Measurements from ENCODE around the gene ALDH1A2.

The ALDH1A2 gene

DNA sequence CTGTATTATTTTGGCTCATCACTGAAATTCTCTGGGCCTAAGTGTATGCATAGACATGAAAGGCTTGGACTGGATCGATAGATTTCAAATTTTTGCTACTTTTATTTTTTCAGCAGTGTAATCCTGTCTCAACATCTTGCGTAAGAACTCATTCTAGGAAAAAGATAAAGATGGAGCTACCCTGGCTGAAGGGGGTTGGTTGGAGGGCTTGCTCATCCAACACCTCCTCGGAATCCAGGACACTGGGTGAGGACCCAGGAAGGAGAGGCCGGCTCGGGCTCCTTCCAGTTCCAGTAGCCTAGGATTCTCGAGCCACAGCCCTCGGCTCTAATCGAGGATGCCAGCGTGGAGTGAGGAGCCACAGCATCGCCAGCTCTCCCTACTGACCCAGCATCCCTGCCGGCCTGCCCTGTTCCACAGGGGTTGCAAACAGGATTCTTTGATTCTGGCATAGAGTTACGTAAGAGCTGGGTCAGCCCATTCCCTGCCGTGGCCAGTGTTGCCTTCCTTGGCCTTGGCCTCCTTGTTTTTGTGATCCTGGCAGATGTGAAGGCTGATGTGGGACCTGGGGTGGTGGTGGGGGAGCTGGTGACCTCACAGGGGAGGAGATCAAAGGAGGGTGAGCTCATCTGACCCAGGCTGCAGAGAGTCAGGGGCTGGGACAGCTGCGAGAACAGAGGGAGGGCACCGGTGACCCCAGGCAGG lies 149.5 kb downstream of the ALDH1A2 start:
- ChIA-PET CTCF (no interaction called here), POLR2A (no interaction called here)
- Histone ChIP-seq H3K4me3 (ENCODE audit: control insufficient read depth in 1 of 7, extremely low read depth in 1 of 7, insufficient read depth in 4 of 7, low read depth in 2 of 7, low read length in 6 of 7) (no peak overlapping the region), H3K9me3 (ENCODE audit: control extremely low read depth in 1 of 5, control insufficient read depth in 4 of 5, insufficient read depth in 2 of 5, low read depth in 1 of 5, low read length in 4 of 5) (peaks cover 0 to 4% (median 0%) of the 10 kb centered on the region in 5 experiments), H3K4me1 (ENCODE audit: control extremely low read depth in 1 of 4, control insufficient read depth in 4 of 4, insufficient read depth in 4 of 4, low read length in 3 of 4) (no peaks in the 10 kb centered on the region), H3K36me3 (ENCODE audit: control insufficient read depth in 4 of 4, insufficient read depth in 4 of 4, low read length in 3 of 4) (no peaks in the 10 kb centered on the region), H3K27me3 (replicated peaks in 2 of 5; ENCODE audit: control insufficient read depth in 4 of 5, insufficient read depth in 5 of 5, low read length in 4 of 5) (peaks cover 0 to 12% (median 8%) of the 10 kb centered on the region in 5 experiments), H3K27ac (ENCODE audit: insufficient read depth in 1 of 2, low read depth in 1 of 2, low read length in 2 of 2, poor library complexity in 1 of 2, severe bottlenecking in 2 of 2) (no peak overlapping the region)
- no peak for DNase-seq
- WGBS (ENCODE audit: insufficient coverage), result 97% methylated on average over 11 of the region's 15 CpGs

DNA sequence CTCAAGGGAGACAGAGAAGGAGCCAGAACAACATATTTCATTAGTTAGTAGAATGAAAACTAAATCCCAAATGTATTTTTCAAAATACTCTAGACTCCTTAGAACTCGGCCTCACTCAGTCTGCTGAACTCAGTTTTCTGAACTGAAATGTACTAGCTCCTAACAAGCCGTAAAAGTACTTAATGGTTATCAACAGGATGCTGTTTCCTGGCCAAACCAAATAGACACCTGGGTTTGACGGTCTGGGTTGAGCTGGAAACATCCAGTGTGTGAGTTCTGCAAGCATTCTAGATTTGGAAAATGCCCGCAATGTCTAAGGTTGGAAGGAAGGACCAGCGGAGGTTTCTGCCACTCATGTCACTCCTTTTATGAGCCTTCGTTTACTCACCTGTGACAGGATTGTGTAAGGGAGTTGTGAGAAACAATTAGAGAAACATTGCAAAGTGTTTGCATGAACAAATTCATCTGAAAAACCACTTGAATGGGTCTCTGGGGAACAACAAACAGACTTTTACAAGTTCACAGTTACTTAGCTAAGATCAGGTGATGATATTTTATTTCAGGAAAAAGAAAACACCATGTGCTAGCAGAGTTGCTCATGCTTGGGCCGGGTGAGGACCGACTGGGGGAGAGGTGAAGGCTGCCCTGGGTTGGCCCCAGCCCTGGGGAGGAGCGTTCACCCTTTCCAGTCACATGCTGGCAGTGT lies 151.0 kb downstream of the ALDH1A2 start:
- Histone ChIP-seq H3K36me3 (ENCODE audit: control insufficient read depth in 4 of 4, insufficient read depth in 4 of 4, low read length in 3 of 4) (no peaks in the 10 kb centered on the region), H3K9me3 (ENCODE audit: control extremely low read depth in 1 of 5, control insufficient read depth in 4 of 5, insufficient read depth in 2 of 5, low read depth in 1 of 5, low read length in 4 of 5) (peaks cover 0 to 4% (median 0%) of the 10 kb centered on the region in 5 experiments), H3K27ac (ENCODE audit: insufficient read depth in 1 of 2, low read depth in 1 of 2, low read length in 2 of 2, poor library complexity in 1 of 2, severe bottlenecking in 2 of 2) (no peak overlapping the region), H3K27me3 (replicated peaks in 2 of 5; ENCODE audit: control insufficient read depth in 4 of 5, insufficient read depth in 5 of 5, low read length in 4 of 5) (peaks cover 0 to 13% (median 4%) of the 10 kb centered on the region in 5 experiments), H3K4me3 (ENCODE audit: control insufficient read depth in 1 of 7, extremely low read depth in 1 of 7, insufficient read depth in 4 of 7, low read depth in 2 of 7, low read length in 6 of 7) (no peak overlapping the region), H3K4me1 (ENCODE audit: control extremely low read depth in 1 of 4, control insufficient read depth in 4 of 4, insufficient read depth in 4 of 4, low read length in 3 of 4) (no peaks in the 10 kb centered on the region)
- CTCF ChIA-PET, result interaction anchor here (1.0 kb wide), 1 partner anchor 10 kb away, joined by 3 read pairs; no protein-coding TSS in a partner anchor
- 91% methylated on average over 9 of the region's 9 CpGs for WGBS (ENCODE audit: insufficient coverage)
- DNase-seq, result no peak
- POLR2A ChIA-PET, result no interaction called here

DNA sequence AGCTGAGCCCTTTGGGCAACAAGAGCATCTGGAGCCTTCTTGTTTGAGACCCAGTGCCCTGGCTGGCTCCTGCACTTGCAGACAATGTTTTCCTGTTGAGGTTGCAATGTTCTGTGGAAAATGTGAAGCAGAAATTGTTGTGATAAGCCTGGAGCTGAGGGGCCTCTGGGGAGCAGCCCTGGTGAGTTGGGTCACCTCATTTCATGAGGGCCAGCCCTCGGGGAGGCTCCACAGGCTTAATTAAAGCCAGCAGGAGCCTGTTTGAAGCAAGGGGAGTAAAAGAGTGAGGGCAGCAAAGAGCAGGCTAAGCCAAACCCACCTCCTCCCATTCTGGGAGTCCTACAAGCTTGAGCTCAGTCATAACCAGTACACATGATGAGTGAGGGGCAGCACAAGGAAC lies 154.3 kb downstream of the ALDH1A2 start:
- Histone ChIP-seq H3K4me3 (ENCODE audit: control insufficient read depth in 1 of 7, extremely low read depth in 1 of 7, insufficient read depth in 4 of 7, low read depth in 2 of 7, low read length in 6 of 7) (no peak overlapping the region), H3K27me3 (replicated peaks in 2 of 5; ENCODE audit: control insufficient read depth in 4 of 5, insufficient read depth in 5 of 5, low read length in 4 of 5) (peaks cover 0 to 12% (median 4%) of the 10 kb centered on the region in 5 experiments), H3K4me1 (ENCODE audit: control extremely low read depth in 1 of 4, control insufficient read depth in 4 of 4, insufficient read depth in 4 of 4, low read length in 3 of 4) (no peaks in the 10 kb centered on the region), H3K36me3 (ENCODE audit: control insufficient read depth in 4 of 4, insufficient read depth in 4 of 4, low read length in 3 of 4) (no peaks in the 10 kb centered on the region), H3K9me3 (ENCODE audit: control extremely low read depth in 1 of 5, control insufficient read depth in 4 of 5, insufficient read depth in 2 of 5, low read depth in 1 of 5, low read length in 4 of 5) (peaks cover 0 to 4% (median 0%) of the 10 kb centered on the region in 5 experiments), H3K27ac (ENCODE audit: insufficient read depth in 1 of 2, low read depth in 1 of 2, low read length in 2 of 2, poor library complexity in 1 of 2, severe bottlenecking in 2 of 2) (no peak overlapping the region)
- DNase-seq, result no peak
- POLR2A ChIA-PET, result interaction anchor here (0.5 kb wide), 1 partner anchor 118 kb away, joined by 5 read pairs; no protein-coding TSS in a partner anchor
- no CpG with 5 or more reads among the region's 1 CpG for WGBS (ENCODE audit: insufficient coverage)
- CTCF ChIA-PET, result no interaction called here

DNA sequence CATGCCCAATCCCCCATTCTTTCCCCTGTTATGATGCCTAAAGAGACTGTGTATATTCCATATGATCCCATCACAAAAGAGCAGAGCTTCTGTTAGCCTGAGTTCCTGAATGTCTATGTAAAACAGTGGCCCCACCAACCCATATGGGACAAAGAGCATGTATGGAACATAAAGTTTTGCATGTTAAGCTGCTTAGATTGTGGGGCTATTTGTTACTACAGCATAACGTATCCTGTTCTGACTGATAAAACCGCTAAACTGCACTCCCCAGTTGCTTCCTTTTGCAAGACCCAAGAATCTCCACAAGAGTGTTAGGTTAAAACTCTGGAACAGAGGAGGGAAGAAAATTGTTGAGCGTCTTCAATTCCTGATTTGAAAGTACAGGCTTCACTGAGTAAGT lies 154.8 kb downstream of the ALDH1A2 start:
- DNase-seq, result no peak
- ChIA-PET CTCF (no interaction called here), POLR2A (no interaction called here)
- H3K36me3 ChIP-seq (ENCODE audit: control insufficient read depth in 4 of 4, insufficient read depth in 4 of 4, low read length in 3 of 4), result no peaks in the 10 kb centered on the region
- H3K27me3 ChIP-seq (replicated peaks in 2 of 5; ENCODE audit: control insufficient read depth in 4 of 5, insufficient read depth in 5 of 5, low read length in 4 of 5), result peaks cover 0 to 12% (median 4%) of the 10 kb centered on the region in 5 experiments
- H3K27ac ChIP-seq (ENCODE audit: insufficient read depth in 1 of 2, low read depth in 1 of 2, low read length in 2 of 2, poor library complexity in 1 of 2, severe bottlenecking in 2 of 2), result no peak overlapping the region
- WGBS (ENCODE audit: insufficient coverage), result 95% methylated on average over 3 of the region's 3 CpGs
- peaks cover 0 to 4% (median 0%) of the 10 kb centered on the region in 5 experiments for H3K9me3 ChIP-seq (ENCODE audit: control extremely low read depth in 1 of 5, control insufficient read depth in 4 of 5, insufficient read depth in 2 of 5, low read depth in 1 of 5, low read length in 4 of 5)
- no peaks in the 10 kb centered on the region for H3K4me1 ChIP-seq (ENCODE audit: control extremely low read depth in 1 of 4, control insufficient read depth in 4 of 4, insufficient read depth in 4 of 4, low read length in 3 of 4)
- H3K4me3 ChIP-seq (ENCODE audit: control insufficient read depth in 1 of 7, extremely low read depth in 1 of 7, insufficient read depth in 4 of 7, low read depth in 2 of 7, low read length in 6 of 7), result no peak overlapping the region

DNA sequence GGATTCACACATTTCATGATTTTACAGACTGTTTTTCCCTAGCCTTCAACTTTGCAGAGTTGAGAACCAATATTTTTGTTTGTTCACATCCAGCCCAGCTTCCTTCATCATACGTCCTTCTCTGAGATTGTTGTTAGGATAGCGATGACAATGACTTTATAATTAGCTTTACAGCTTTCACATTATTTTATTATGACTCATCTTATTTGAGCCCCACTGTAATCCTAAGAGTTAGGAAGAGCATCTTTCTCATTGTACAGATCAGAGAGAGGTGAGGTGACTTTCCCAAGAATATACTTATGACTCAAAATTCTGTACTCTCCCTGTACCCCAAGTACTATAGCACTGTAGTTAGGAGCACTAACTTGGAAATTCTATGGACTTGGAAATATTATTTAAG lies 156.1 kb downstream of the ALDH1A2 start:
- Histone ChIP-seq H3K27ac (ENCODE audit: insufficient read depth in 1 of 2, low read depth in 1 of 2, low read length in 2 of 2, poor library complexity in 1 of 2, severe bottlenecking in 2 of 2) (no peak overlapping the region), H3K36me3 (ENCODE audit: control insufficient read depth in 4 of 4, insufficient read depth in 4 of 4, low read length in 3 of 4) (no peaks in the 10 kb centered on the region), H3K4me3 (ENCODE audit: control insufficient read depth in 1 of 7, extremely low read depth in 1 of 7, insufficient read depth in 4 of 7, low read depth in 2 of 7, low read length in 6 of 7) (no peak overlapping the region), H3K9me3 (ENCODE audit: control extremely low read depth in 1 of 5, control insufficient read depth in 4 of 5, insufficient read depth in 2 of 5, low read depth in 1 of 5, low read length in 4 of 5) (peaks cover 0 to 4% (median 0%) of the 10 kb centered on the region in 5 experiments), H3K4me1 (ENCODE audit: control extremely low read depth in 1 of 4, control insufficient read depth in 4 of 4, insufficient read depth in 4 of 4, low read length in 3 of 4) (no peaks in the 10 kb centered on the region), H3K27me3 (replicated peaks in 2 of 5; ENCODE audit: control insufficient read depth in 4 of 5, insufficient read depth in 5 of 5, low read length in 4 of 5) (peaks cover 0 to 12% (median 4%) of the 10 kb centered on the region in 5 experiments)
- ChIA-PET POLR2A (no interaction called here), CTCF (no interaction called here)
- DNase-seq, result no peak
- no CpG with 5 or more reads among the region's 2 CpGs for WGBS (ENCODE audit: insufficient coverage)

DNA sequence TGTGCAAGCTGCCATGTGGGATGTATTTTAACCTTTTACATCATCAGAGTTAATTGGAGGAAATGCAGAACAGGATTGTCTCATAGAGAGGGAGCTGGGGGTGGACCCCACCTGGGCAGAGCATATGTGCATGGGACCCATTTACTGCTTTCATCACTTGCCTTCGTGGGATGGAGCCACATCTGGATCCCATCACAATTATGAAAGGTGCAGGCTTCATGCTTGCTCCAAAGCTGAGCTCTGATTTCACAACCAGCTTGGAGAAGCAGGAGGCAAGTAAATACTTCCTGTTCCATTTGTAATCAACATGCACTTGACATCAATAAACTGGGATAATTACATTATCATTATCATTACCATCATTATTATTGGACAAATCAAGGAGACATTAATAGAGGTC lies 161.9 kb downstream of the ALDH1A2 start:
- DNase-seq, result no peak
- POLR2A ChIA-PET, result no interaction called here
- WGBS (ENCODE audit: insufficient coverage), result 80% methylated on average over 1 of the region's 1 CpG
- no peak overlapping the region for H3K27ac ChIP-seq (ENCODE audit: insufficient read depth in 1 of 2, low read depth in 1 of 2, low read length in 2 of 2, poor library complexity in 1 of 2, severe bottlenecking in 2 of 2)
- CTCF ChIA-PET, result interaction anchor here (1.6 kb wide), 1 partner anchor 10 kb away, joined by 3 read pairs; no protein-coding TSS in a partner anchor
- peaks cover 0 to 14% (median 2%) of the 10 kb centered on the region in 5 experiments for H3K27me3 ChIP-seq (replicated peaks in 2 of 5; ENCODE audit: control insufficient read depth in 4 of 5, insufficient read depth in 5 of 5, low read length in 4 of 5)
- H3K36me3 ChIP-seq (ENCODE audit: control insufficient read depth in 4 of 4, insufficient read depth in 4 of 4, low read length in 3 of 4), result no peaks in the 10 kb centered on the region
- no peaks in the 10 kb centered on the region for H3K4me1 ChIP-seq (ENCODE audit: control extremely low read depth in 1 of 4, control insufficient read depth in 4 of 4, insufficient read depth in 4 of 4, low read length in 3 of 4)
- H3K4me3 ChIP-seq (ENCODE audit: control insufficient read depth in 1 of 7, extremely low read depth in 1 of 7, insufficient read depth in 4 of 7, low read depth in 2 of 7, low read length in 6 of 7), result no peak overlapping the region
- no peaks in the 10 kb centered on the region for H3K9me3 ChIP-seq (ENCODE audit: control extremely low read depth in 1 of 5, control insufficient read depth in 4 of 5, insufficient read depth in 2 of 5, low read depth in 1 of 5, low read length in 4 of 5)
